ENCODE data around the gene NCAM1.

Gene NCAM1

GRCh38 chr11:112971195-112971594 lies 10.0 kb downstream of the NCAM1 start:
- POLR2A ChIA-PET: no interaction called here
- CTCF ChIA-PET: interaction anchor here (0.9 kb wide), 1 partner anchor 174 kb away, joined by 8 read pairs; no protein-coding TSS in a partner anchor
- Histone ChIP-seq H3K4me1 (ENCODE audit: control insufficient read depth, insufficient read depth, low read length) (peaks cover 23% of the 10 kb centered on the region), H3K9me3 (ENCODE audit: control insufficient read depth, insufficient read depth, low read depth, low read length) (no peaks in the 10 kb centered on the region), H3K27ac (ENCODE audit: extremely low read depth, low read depth, low read length) (no peak overlapping the region), H3K4me3 (ENCODE audit: low read depth, low read length) (no peak overlapping the region), H3K36me3 (ENCODE audit: control insufficient read depth in 2 of 2, insufficient read depth in 1 of 2, low read length in 2 of 2) (no peaks in the 10 kb centered on the region)
- TF ChIP-seq ZSCAN18 (tag by site-specific recombination; IDR thresholded peaks at IDR 0.05) (no peak), ZNF596 (tag by site-specific recombination; IDR thresholded peaks at IDR 0.05) (0 out of 2 replicates have a peak, but pooled peaks have one; percentile 61), ZNF366 (tag by site-specific recombination; conservative IDR thresholded peaks at IDR 0.05) (peak; percentile 36)

GRCh38 chr11:112971827-112972226 lies 10.6 kb downstream of the NCAM1 start:
- POLR2A ChIA-PET: no interaction called here
- Histone ChIP-seq H3K4me3 (ENCODE audit: low read depth, low read length) (no peak overlapping the region), H3K4me1 (ENCODE audit: control insufficient read depth, insufficient read depth, low read length) (peaks cover 23% of the 10 kb centered on the region), H3K36me3 (ENCODE audit: control insufficient read depth in 2 of 2, insufficient read depth in 1 of 2, low read length in 2 of 2) (no peaks in the 10 kb centered on the region), H3K9me3 (ENCODE audit: control insufficient read depth, insufficient read depth, low read depth, low read length) (no peaks in the 10 kb centered on the region), H3K27ac (ENCODE audit: extremely low read depth, low read depth, low read length) (no peak overlapping the region)
- CTCF ChIA-PET: interaction anchor here (1.3 kb wide), 1 partner anchor 10 kb away, joined by 3 read pairs; no protein-coding TSS in a partner anchor
- TF ChIP-seq HOXD13 (CRISPR knock-in tag; IDR thresholded peaks at IDR 0.05; ENCODE audit: borderline replicate concordance) (no peak), ZNF19 (tag by site-specific recombination; IDR thresholded peaks at IDR 0.05; ENCODE audit: low read depth) (no peak), ZNF121 (tag by site-specific recombination; IDR thresholded peaks at IDR 0.05) (no peak), ZNF529 (tag by site-specific recombination; IDR thresholded peaks at IDR 0.05; ENCODE audit: insufficient replicate concordance) (no peak), REPIN1 (tag by site-specific recombination; IDR thresholded peaks at IDR 0.05; ENCODE audit: low read depth) (no peak), ZNF23 (tag by site-specific recombination; IDR thresholded peaks at IDR 0.05; ENCODE audit: borderline replicate concordance) (no peak)

GRCh38 chr11:112972399-112973145 lies 11.4 kb downstream of the NCAM1 start:
- H3K4me1 ChIP-seq (ENCODE audit: control insufficient read depth, insufficient read depth, low read length): peaks cover 22% of the 10 kb centered on the region
- H3K36me3 ChIP-seq (ENCODE audit: control insufficient read depth in 2 of 2, insufficient read depth in 1 of 2, low read length in 2 of 2): no peaks in the 10 kb centered on the region
- no peak overlapping the region for H3K4me3 ChIP-seq (ENCODE audit: low read depth, low read length)
- no peak overlapping the region for H3K27ac ChIP-seq (ENCODE audit: extremely low read depth, low read depth, low read length)
- ChIA-PET POLR2A (no interaction called here), CTCF (interaction anchor here (0.6 to 1.3 kb wide), 3 partner anchors 8 to 142 kb away, joined by 3 to 6 read pairs (median 3); no protein-coding TSS in a partner anchor)
- no peaks in the 10 kb centered on the region for H3K9me3 ChIP-seq (ENCODE audit: control insufficient read depth, insufficient read depth, low read depth, low read length)
- TF ChIP-seq, protein P1, sequence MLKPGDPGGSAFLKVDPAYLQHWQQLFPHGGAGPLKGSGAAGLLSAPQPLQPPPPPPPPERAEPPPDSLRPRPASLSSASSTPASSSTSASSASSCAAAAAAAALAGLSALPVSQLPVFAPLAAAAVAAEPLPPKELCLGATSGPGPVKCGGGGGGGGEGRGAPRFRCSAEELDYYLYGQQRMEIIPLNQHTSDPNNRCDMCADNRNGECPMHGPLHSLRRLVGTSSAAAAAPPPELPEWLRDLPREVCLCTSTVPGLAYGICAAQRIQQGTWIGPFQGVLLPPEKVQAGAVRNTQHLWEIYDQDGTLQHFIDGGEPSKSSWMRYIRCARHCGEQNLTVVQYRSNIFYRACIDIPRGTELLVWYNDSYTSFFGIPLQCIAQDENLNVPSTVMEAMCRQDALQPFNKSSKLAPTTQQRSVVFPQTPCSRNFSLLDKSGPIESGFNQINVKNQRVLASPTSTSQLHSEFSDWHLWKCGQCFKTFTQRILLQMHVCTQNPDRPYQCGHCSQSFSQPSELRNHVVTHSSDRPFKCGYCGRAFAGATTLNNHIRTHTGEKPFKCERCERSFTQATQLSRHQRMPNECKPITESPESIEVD (tag by site-specific recombination; IDR thresholded peaks at IDR 0.05): peak; percentile 67
- TF ChIP-seq ZNF747 (tag by site-specific recombination; IDR thresholded peaks at IDR 0.05) (no peak), SP7 (tag by site-specific recombination; IDR thresholded peaks at IDR 0.05) (peak; percentile 80), ZSCAN30 (tag by site-specific recombination; IDR thresholded peaks at IDR 0.05) (no peak), ZBTB20 (tag by site-specific recombination; IDR thresholded peaks at IDR 0.05) (no peak)
- TF ChIP-seq, protein P2, sequence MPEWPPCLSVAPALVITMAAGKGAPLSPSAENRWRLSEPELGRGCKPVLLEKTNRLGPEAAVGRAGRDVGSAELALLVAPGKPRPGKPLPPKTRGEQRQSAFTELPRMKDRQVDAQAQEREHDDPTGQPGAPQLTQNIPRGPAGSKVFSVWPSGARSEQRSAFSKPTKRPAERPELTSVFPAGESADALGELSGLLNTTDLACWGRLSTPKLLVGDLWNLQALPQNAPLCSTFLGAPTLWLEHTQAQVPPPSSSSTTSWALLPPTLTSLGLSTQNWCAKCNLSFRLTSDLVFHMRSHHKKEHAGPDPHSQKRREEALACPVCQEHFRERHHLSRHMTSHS (tag by site-specific recombination; IDR thresholded peaks at IDR 0.05): no peak
- TF ChIP-seq, protein P3, sequence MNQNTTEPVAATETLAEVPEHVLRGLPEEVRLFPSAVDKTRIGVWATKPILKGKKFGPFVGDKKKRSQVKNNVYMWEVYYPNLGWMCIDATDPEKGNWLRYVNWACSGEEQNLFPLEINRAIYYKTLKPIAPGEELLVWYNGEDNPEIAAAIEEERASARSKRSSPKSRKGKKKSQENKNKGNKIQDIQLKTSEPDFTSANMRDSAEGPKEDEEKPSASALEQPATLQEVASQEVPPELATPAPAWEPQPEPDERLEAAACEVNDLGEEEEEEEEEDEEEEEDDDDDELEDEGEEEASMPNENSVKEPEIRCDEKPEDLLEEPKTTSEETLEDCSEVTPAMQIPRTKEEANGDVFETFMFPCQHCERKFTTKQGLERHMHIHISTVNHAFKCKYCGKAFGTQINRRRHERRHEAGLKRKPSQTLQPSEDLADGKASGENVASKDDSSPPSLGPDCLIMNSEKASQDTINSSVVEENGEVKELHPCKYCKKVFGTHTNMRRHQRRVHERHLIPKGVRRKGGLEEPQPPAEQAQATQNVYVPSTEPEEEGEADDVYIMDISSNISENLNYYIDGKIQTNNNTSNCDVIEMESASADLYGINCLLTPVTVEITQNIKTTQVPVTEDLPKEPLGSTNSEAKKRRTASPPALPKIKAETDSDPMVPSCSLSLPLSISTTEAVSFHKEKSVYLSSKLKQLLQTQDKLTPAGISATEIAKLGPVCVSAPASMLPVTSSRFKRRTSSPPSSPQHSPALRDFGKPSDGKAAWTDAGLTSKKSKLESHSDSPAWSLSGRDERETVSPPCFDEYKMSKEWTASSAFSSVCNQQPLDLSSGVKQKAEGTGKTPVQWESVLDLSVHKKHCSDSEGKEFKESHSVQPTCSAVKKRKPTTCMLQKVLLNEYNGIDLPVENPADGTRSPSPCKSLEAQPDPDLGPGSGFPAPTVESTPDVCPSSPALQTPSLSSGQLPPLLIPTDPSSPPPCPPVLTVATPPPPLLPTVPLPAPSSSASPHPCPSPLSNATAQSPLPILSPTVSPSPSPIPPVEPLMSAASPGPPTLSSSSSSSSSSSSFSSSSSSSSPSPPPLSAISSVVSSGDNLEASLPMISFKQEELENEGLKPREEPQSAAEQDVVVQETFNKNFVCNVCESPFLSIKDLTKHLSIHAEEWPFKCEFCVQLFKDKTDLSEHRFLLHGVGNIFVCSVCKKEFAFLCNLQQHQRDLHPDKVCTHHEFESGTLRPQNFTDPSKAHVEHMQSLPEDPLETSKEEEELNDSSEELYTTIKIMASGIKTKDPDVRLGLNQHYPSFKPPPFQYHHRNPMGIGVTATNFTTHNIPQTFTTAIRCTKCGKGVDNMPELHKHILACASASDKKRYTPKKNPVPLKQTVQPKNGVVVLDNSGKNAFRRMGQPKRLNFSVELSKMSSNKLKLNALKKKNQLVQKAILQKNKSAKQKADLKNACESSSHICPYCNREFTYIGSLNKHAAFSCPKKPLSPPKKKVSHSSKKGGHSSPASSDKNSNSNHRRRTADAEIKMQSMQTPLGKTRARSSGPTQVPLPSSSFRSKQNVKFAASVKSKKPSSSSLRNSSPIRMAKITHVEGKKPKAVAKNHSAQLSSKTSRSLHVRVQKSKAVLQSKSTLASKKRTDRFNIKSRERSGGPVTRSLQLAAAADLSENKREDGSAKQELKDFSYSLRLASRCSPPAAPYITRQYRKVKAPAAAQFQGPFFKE (tag by site-specific recombination; IDR thresholded peaks at IDR 0.05; ENCODE audit: borderline replicate concordance): no peak

Data from HEK293 (cell line).